ENCODE data around the gene ACTG2. TPM values are rescaled to one million over a fixed set of nuclear protein-coding genes. Genes with fewer than 3 reads are reported as not detected.
A peak's percentile ranks its signal among the peaks of the same experiment; 100 is the strongest.

ACTG2 gene
- total RNA-seq, 1 experiment from 2014 or later, result 1.5 TPM

DNA sequence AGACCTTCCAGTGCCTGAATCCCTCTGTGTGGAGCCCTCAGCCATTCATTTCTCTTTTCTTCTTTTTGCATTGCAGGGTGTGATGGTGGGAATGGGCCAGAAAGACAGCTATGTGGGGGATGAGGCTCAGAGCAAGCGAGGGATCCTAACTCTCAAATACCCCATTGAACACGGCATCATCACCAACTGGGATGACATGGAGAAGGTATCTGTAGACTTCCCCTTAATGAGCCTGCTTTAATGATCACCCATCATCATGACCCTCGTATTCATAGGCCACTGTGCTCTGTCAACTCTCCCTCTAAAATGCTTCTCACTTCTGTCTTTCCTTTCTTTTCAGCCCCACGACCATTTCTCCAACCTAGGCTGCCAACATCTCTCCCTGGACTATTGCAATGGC, 9.5 kb downstream of the ACTG2 start:
- no peak overlapping the region for H4K5ac ChIP-seq (ENCODE audit: insufficient read length, low read depth, low read length)
- DNase-seq, result no peak
- H4K8ac ChIP-seq (replicated peaks; ENCODE audit: insufficient read length, low read depth, low read length), result no peak overlapping the region
- Mint-ChIP-seq H3K27me3 (ENCODE audit: low read depth) (peaks cover 8% of the 10 kb centered on the region), H3K27ac (no peak overlapping the region), H3K36me3 (ENCODE audit: insufficient read depth in 1 of 3, low read depth in 3 of 3) (no peaks in the 10 kb centered on the region; a peak in 1 of 7 replicates), H3K4me1 (0 out of 4 replicates have a peak, but pooled peaks cover 1 to 2% of the 10 kb centered on the region in 2 experiments), H3K4me3 (no peak overlapping the region), H3K9me3 (no peaks in the 10 kb centered on the region)
- H2BK5ac ChIP-seq (ENCODE audit: insufficient read length, low read length), result no peak overlapping the region
- no peaks in the 10 kb centered on the region for H3K27me3 ChIP-seq (ENCODE audit: insufficient read depth, low read length)
- no peak overlapping the region for H3K14ac ChIP-seq (ENCODE audit: insufficient read depth, low read length)
- no peaks in the 10 kb centered on the region for H3K23me2 ChIP-seq (ENCODE audit: insufficient read length, low read depth, low read length, poor library complexity, severe bottlenecking)
- H3K4me1 ChIP-seq (ENCODE audit: insufficient read depth, low read length), result no peaks in the 10 kb centered on the region
- no peak overlapping the region for H3T11ph ChIP-seq (ENCODE audit: low read length)
- no peak overlapping the region for H2BK12ac ChIP-seq (ENCODE audit: insufficient read length, low read depth, low read length)
- H3K79me2 ChIP-seq (ENCODE audit: insufficient read depth, low read length), result no peaks in the 10 kb centered on the region
- no CpG with 5 or more reads among the region's 4 CpGs for WGBS (ENCODE audit: extremely low coverage, insufficient read length, low lambda C conversion rate)
- no peak overlapping the region for H3K9ac ChIP-seq (ENCODE audit: extremely low read depth, insufficient read length, low read length)
- H2AK5ac ChIP-seq (ENCODE audit: insufficient read length, low read length), result no peak overlapping the region
- H3K4me2 ChIP-seq (ENCODE audit: insufficient read depth, insufficient read length, low read length), result no peak overlapping the region
- H3K79me1 ChIP-seq (ENCODE audit: insufficient read depth, low read depth, low read length, poor library complexity, severe bottlenecking), result no peaks in the 10 kb centered on the region
- H3K4ac ChIP-seq (ENCODE audit: low read depth, low read length), result no peak overlapping the region
- H2AFZ ChIP-seq (ENCODE audit: low read length), result no peak overlapping the region
- TF ChIP-seq, protein P1, sequence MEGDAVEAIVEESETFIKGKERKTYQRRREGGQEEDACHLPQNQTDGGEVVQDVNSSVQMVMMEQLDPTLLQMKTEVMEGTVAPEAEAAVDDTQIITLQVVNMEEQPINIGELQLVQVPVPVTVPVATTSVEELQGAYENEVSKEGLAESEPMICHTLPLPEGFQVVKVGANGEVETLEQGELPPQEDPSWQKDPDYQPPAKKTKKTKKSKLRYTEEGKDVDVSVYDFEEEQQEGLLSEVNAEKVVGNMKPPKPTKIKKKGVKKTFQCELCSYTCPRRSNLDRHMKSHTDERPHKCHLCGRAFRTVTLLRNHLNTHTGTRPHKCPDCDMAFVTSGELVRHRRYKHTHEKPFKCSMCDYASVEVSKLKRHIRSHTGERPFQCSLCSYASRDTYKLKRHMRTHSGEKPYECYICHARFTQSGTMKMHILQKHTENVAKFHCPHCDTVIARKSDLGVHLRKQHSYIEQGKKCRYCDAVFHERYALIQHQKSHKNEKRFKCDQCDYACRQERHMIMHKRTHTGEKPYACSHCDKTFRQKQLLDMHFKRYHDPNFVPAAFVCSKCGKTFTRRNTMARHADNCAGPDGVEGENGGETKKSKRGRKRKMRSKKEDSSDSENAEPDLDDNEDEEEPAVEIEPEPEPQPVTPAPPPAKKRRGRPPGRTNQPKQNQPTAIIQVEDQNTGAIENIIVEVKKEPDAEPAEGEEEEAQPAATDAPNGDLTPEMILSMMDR (conservative IDR thresholded peaks at IDR 0.05), result no peak
- no peak overlapping the region for H2BK20ac ChIP-seq (ENCODE audit: low read depth, low read length, poor library complexity, severe bottlenecking)
- no peak overlapping the region for H3K27ac ChIP-seq (ENCODE audit: insufficient read length, low read depth, low read length)
- no peak overlapping the region for H3K18ac ChIP-seq (ENCODE audit: insufficient read length, low read depth, low read length)
- H3K56ac ChIP-seq (ENCODE audit: insufficient read length, low read depth, low read length), result peak overlapping the region; percentile 14
- H2BK15ac ChIP-seq (ENCODE audit: low read depth, low read length), result no peak overlapping the region
- no peaks in the 10 kb centered on the region for H3K9me3 ChIP-seq (ENCODE audit: control insufficient read depth, low read depth, low read length)
- H3K23ac ChIP-seq (ENCODE audit: insufficient read length, low read depth, low read length), result no peak overlapping the region
- no peak overlapping the region for H4K91ac ChIP-seq (ENCODE audit: insufficient read length, low read depth, low read length)
- no peaks in the 10 kb centered on the region for H4K20me1 ChIP-seq (ENCODE audit: control insufficient read depth, insufficient read depth, insufficient read length)
- H2BK120ac ChIP-seq (ENCODE audit: low read depth, low read length, poor library complexity, severe bottlenecking), result no peak overlapping the region

Measured in H9 (cell line).